HG02943 (cell line): ENCODE results near the gene VPS35L.
"Not testable (repeated sequence)": the region's sequence is repeated elsewhere in the genome, so short reads cannot be mapped to it uniquely, and the experiment has no call there.

Experiments
- ATAC-seq: cut with Tn5 transposase; IDR thresholded peaks from one replicate; pipeline ENCODE4 v1.9.1; 2021; ENCODE audit warnings: mild to moderate bottlenecking, low read depth, moderate library complexity; ENCODE audit not compliant: unreplicated experiment

The VPS35L gene

DNA sequence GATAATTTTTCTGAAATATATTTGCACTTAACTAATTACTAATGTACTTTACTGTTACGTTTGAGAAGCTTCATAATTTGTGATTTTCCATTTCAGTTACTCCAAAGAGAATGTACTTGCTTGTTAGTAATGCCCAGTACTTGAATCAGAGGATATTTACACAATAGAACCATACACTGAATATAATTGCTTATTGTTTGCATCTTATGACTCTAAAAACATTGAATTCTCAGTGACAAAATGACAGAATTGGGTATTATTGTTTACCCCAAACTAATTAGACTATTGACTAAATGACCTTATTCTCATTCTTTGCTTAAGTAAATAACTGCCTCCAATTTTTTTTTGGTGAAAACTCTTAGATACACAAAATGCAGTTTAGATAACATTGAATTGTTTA lies 22.9 kb upstream of the VPS35L start:
- ATAC-seq = no peak

GRCh38 chr16:19540241-19540970 lies 15.1 kb upstream of the VPS35L start:
- no peak for ATAC-seq

DNA sequence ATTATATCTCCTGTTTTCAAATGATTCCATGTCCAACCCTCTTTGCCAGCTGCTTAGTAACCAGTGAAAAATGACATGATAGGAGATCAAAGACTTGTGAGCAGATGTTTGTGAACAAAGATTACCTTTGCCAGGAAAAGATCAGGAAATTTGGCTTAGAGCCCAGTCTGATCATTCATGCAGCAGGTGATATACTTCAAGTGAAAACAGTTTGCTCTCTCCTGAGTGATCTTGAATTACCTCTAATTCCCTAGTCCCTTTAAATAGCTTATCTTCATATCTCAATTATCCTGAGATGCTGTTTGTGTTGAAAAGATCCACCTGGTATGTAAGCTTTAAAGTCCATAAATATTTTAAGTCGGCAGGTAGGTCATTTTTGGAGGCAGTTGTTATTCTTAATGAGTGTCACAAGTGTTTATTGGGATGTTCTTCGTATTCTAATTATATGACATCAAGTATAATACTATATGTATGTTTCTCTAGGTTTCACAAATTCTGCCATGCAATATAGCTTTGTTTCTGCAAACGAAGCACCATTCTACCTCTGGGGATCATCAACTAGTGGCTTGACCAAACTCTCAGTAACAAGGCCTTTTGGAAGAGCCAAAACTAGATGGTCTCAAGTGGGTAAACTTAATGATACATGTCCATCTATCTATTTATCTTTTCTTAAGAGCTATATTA lies 13.2 kb upstream of the VPS35L start:
- no peak for ATAC-seq

DNA sequence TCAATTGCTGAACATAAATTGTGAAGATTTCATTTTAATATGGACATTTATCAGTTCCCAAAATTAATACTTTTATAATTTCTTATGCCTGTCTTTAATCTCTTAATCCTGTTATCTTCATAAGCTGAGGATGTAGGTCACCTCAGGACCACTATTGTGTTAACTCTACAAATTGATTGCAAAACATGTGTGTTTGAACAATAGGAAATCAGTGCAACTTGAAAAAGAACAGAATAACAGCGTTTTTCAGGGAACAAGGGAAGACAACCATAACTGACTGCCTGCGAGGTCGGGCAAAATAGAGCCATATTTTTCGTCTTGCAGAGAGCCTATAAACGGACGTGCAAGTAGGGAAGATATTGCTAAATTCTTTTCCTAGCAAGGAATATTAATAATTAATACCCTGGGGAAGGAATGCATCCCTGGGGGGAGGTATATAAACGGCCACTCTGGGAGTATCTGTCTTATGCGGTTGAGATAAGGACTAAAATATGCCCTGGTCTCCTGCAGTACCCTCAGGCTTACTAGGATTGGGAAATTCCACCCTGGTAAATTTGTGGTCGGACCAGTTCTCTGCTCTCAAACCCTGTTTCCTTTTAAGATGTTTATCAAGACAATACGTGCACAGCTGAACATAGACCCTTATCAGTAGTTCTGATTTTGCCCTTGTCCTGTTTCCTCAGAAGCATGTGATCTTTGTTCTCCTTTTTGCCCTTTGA lies 12.1 kb upstream of the VPS35L start:
- ATAC-seq = not testable (repeated sequence)

GRCh38 chr16:19548144-19548543 lies 7.4 kb upstream of the VPS35L start:
- ATAC-seq = no peak

GRCh38 chr16:19549673-19550072 lies 5.8 kb upstream of the VPS35L start:
- no peak for ATAC-seq

DNA sequence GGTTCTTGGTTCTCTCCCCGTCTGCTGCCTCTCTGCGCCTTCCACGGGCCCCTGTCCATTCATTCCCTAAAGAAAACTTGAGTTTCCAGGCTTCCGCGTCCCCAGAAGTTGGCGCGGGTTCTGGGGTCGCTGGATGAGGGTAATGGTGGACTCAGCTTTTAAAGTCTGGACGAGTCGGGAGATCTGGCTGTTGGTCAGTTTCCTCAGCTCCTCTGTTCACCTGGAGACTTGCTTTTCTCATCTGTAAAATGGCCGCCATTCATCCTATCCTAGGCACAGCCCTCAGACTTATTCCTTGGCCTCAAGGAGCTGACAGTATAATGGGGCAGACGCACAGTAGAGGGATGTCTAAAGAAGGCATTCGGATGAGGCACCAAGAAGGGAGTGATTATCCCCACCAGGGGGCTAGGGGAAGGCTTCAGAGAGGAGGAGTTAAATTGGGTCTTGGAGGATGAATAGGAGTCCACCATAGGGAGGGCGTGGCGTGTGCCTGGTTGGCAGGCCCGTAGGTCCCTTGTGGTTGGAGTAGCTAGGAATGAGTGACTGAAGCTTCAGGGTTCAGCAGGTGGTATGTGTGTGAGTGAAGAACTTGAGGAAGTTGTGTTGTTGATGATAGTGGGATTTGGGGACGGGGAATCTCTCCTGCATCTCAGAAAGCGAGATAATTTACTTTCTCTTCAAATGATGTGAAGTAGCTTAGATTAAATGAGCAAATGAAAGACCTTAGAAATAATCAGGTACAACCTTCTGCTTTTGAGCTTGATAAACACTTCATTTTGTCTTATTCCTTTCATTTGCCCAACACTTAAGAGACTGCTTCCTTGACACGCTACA lies 652 bp downstream of the VPS35L start:
- ATAC-seq = peak; percentile 3

DNA sequence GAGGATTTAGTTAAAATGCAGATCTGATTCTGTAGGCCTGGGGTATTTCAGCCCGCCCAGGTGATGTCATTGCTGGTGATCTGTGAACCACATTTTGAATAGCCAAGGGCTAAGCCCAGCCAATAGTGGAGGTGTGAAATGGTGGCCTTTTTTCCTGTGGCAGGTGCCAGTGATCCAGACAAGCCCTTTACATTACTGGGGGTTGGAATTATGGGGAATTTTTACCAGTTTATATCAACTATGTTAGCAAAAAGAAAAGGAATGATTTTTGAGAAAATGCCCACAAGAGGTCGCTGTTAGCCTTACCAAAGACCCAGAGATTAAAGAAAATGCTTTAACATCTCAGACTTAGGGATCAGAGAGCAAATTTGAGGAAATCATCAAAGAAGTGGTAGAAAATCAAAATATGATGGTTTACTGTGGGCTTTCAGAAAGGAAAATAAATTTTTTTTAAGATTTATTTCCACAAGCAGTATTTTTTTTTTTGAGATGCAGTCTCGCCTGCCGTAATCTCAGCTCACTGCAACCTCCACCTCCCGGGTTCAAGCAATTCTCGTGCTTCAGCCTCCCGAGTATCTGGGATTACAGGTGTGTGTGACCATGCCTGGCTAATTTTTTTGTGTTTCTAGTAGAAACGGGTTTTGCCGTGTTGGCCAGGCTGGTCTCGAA lies 3.9 kb downstream of the VPS35L start:
- ATAC-seq = no peak

GRCh38 chr16:19560078-19560477 lies 4.6 kb downstream of the VPS35L start:
- ATAC-seq = no peak

GRCh38 chr16:19563377-19563776 lies 7.9 kb downstream of the VPS35L start:
- ATAC-seq = no peak

DNA sequence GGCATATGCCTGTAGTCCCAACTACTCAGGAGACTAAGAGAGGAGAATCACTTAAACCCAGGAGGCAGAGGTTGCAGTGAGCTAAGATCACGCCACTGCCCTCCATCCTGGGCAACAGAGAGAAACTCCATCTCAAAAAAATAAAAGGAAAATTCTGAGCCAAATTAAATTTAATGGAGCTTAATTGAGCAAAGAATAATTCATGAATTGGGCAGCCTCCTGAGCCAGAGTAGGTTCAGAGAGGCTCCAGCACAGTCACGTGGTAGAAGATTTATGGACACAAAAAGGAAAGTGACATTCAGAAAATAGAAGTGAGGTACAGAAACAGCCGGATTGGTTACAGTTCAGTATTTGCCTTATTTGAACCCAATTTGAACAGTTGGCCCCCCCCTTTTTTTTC lies 10.9 kb downstream of the VPS35L start:
- ATAC-seq = no peak

GRCh38 chr16:19567560-19567959 lies 12.1 kb downstream of the VPS35L start:
- no peak for ATAC-seq

GRCh38 chr16:19573997-19574396 lies 18.5 kb downstream of the VPS35L start:
- no peak for ATAC-seq

DNA sequence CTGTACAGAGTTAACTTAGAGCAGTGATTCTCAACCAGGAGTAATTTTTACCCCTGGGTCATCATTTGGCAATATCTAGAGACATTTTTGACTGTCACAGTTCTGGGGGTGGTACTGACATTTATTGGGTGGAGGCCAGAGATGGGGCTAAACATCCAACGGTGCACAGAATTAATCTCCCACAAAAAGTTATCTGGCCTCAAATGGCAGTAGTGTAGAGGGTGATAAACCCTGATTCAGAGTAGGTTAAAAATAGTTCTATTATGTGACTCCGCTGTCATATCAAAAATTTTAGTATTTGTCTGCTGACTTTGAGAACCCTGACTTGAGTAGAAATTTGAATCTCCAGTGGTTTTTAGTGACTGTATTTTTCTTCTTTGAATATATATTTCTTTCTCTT lies 19.1 kb downstream of the VPS35L start:
- ATAC-seq = no peak

GRCh38 chr16:19578378-19578971 lies 23.0 kb downstream of the VPS35L start:
- ATAC-seq = no peak

DNA sequence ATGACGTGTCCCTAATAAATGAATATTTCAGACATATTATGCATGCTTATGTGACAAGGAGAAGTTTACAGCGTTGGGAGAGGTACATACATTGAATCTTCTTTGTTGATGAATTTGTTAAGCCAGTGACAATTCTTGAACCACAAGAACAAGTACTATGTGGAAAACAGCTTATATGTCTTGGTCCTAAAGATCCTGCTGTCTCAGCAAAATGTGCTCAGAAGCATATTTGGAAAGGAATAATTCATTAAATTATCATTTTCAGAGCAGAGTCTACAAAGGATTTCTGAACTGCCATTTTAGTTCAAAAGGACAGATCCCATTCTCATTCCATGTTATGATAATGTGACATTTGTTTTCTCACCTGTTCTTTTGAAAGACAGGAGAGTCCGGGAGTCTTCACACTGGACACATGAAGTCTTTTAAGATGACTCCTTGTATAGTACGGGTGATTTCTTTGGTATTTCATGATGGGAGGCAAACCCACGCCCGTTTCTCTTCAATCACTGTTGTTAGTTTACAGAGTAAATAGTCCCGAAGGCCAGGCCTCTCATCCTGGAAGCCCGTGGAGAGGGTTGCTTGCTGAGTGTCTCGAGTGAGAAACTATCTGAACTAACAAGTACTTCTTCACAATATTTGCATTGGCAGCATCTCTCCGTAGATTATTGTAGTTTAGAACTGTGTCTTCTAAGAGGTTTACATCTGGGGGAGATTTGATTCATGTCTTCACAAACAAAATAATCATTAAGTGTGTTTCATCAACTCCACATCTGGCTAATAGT lies 26.7 kb downstream of the VPS35L start:
- ATAC-seq = no peak

DNA sequence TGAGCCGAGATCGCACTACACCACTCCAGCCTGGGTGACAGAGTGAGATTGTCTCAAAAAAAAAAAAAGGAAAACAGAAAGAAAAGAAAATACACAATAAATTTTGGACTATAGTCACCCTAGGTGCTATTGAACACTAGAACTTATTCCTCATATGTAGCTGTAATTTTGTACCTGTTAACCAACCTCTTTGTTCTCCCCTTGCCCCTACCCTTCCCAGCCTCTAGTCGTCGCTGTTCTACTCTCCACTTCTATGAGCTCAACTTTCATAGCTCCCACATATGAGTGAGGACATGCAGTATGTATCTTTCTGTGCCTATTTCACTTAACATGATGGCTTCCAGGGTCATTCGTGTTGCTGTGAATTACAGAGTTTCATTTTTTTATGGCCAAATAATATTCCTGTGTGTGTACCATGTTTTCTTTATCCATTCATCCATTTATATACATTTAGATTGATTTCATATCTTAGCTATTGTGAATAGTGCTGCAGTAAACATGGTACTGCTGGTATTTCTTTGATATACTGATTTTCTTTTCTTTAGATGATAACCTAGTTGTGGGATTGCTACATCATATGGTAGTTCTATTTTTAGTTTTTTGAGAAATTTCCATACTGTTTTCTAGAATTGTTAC lies 28.3 kb downstream of the VPS35L start:
- no peak for ATAC-seq

DNA sequence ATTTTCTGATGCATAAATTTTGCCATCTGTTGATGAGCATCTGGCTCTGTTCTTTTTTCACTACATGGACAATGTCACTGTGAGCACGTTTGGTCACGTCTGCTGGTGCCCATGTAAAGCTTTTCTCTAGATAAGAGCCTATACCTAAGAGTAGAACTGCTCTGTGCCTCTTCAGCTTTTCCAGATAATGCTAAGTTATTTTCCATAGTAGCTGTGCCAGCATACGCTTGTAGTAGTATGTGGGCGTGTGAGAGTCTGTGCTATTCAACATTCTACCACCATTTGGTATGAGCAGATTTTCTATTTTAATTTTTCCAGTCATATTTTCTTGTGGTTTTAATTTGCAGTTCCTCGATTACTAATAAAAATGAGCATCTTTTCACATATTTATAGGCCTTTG lies 33.2 kb downstream of the VPS35L start:
- no peak for ATAC-seq

- ATAC-seq = no peak
These were observed 33.6 kb downstream of the VPS35L start for GRCh38 chr16:19589106-19589505.
